K562 treated with DMSO at 1 percent for 48 hours (cell line): ENCODE results near the gene CPLX3. TPM values are rescaled to one million over a fixed set of nuclear protein-coding genes. Genes with fewer than 3 reads are reported as not detected.

Source experiments
- total RNA-seq: library from RNA; unstranded; fragments of 300-600 nt; gene quantifications from 2 replicates; pipeline ENCODE4 v1.2.3, GENCODE V29; 2022; ENCODE audit warnings: low replicate concordance; ENCODE audit errors: extremely low read depth

CPLX3 gene
- total RNA-seq: not detected in 2 replicates

DNA sequence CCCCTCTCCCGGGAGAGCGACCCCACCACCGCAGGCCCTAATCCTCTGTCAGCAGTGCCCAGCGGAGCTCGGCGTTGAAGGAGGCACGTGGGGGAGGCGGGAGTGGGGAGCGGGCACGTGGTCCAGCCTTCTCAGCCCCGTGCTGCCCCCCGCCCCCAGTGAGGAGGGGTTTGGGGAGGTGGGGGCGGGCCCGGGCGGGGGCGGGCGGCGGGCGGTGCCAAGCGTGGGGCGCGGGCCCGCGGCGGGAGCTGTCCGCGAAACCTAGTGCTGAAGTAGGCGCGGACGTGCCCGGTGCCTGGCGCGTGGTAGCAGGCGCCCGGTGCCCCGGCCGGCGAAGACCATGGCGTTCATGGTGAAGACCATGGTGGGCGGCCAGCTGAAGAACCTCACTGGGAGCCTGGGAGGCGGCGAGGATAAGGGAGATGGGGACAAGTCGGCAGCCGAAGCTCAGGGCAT lies at the start of gene CPLX3:
TSS of gene CPLX3 (plus strand) at position 264 of the 456 bp plus-strand sequence. CDS start at position 341, 77 bp downstream.

GRCh38 chr15:74781431-74782258 lies 44.8 kb upstream of the CPLX3 start, which contains the start of gene CSK:
Gene CSK, plus strand, starts transcription at chr15:74782080. Its CDS starts 16,218 bp downstream, at chr15:74798298.

GRCh38 chr15:74812533-74812932 lies 13.9 kb upstream of the CPLX3 start, which contains the start of gene LMAN1L:
Gene LMAN1L, plus strand, starts transcription at chr15:74812835. Its CDS starts 20 bp downstream, at chr15:74812855.

GRCh38 chr15:74842581-74843444 lies 16.4 kb downstream of the CPLX3 start, which contains the start of gene ULK3:
Gene ULK3, minus strand, starts transcription at chr15:74843156. Its CDS starts 51 bp downstream, at chr15:74843105.

GRCh38 chr15:74873036-74873755 lies 46.8 kb downstream of the CPLX3 start, which contains the start of gene SCAMP2:
Gene SCAMP2, minus strand, starts transcription at chr15:74873365. Its CDS starts 110 bp downstream, at chr15:74873255.

Other genes starting within 250 kb of the CPLX3 start
- not detected in 2 replicates for gene CLK3, start 210.8 kb upstream of the CPLX3 start, total RNA-seq
- gene EDC3, start 130.6 kb upstream of the CPLX3 start, total RNA-seq: not detected in 2 replicates
- gene CYP1A1, start 101.1 kb upstream of the CPLX3 start, total RNA-seq: not detected in 2 replicates
- not detected in 2 replicates for gene CYP1A2, start 77.8 kb upstream of the CPLX3 start, total RNA-seq
- not detected in 2 replicates for gene CSK, start 44.5 kb upstream of the CPLX3 start, total RNA-seq
- not detected in 2 replicates for gene LMAN1L, start 13.8 kb upstream of the CPLX3 start, total RNA-seq
- gene ULK3, start 16.5 kb downstream of the CPLX3 start, total RNA-seq: not detected in 2 replicates
- gene SCAMP2, start 46.7 kb downstream of the CPLX3 start, total RNA-seq: not detected in 2 replicates
- gene MPI, start 63.4 kb downstream of the CPLX3 start, total RNA-seq: not detected in 2 replicates
- gene FAM219B, start 80.2 kb downstream of the CPLX3 start, total RNA-seq: not detected in 2 replicates
- gene COX5A, start 111.4 kb downstream of the CPLX3 start, total RNA-seq: not detected in 2 replicates
- not detected in 2 replicates for gene RPP25, start 130.1 kb downstream of the CPLX3 start, total RNA-seq
- not detected in 2 replicates for gene SCAMP5, start 168.9 kb downstream of the CPLX3 start, total RNA-seq
- gene PPCDC, start 197.0 kb downstream of the CPLX3 start, total RNA-seq: not detected in 2 replicates